ENCODE data around the gene HEPACAM.
"Not testable (repeated sequence)": the region's sequence is repeated elsewhere in the genome, so short reads cannot be mapped to it uniquely, and the experiment has no call there.

The HEPACAM gene

DNA sequence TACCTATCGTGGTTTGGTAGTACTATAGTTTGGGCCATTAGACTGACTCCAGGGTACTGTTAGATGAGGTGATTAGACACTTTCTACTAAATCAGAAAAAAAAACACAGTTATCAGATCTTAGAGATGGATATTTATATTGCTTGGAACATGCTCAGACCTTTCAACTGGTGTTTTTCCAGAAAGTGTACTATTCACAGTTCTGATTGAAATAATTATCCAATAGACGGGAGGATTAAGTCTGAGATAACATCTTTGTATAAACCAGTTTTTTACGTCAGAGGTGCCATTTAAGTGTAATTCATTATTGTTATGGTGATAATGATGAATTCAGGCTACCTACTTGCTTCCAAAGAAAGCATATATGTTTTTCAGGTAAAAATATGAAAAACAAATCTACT lies 40.7 kb upstream of the HEPACAM start:
- no peak for DNase-seq (ENCODE audit: insufficient read length, low spot score)
- TF ChIP-seq, protein P1, sequence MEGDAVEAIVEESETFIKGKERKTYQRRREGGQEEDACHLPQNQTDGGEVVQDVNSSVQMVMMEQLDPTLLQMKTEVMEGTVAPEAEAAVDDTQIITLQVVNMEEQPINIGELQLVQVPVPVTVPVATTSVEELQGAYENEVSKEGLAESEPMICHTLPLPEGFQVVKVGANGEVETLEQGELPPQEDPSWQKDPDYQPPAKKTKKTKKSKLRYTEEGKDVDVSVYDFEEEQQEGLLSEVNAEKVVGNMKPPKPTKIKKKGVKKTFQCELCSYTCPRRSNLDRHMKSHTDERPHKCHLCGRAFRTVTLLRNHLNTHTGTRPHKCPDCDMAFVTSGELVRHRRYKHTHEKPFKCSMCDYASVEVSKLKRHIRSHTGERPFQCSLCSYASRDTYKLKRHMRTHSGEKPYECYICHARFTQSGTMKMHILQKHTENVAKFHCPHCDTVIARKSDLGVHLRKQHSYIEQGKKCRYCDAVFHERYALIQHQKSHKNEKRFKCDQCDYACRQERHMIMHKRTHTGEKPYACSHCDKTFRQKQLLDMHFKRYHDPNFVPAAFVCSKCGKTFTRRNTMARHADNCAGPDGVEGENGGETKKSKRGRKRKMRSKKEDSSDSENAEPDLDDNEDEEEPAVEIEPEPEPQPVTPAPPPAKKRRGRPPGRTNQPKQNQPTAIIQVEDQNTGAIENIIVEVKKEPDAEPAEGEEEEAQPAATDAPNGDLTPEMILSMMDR (IDR thresholded peaks at IDR 0.05; ENCODE audit: insufficient read depth, missing control alignments), result no peak
- FAIRE-seq, result no peak

DNA sequence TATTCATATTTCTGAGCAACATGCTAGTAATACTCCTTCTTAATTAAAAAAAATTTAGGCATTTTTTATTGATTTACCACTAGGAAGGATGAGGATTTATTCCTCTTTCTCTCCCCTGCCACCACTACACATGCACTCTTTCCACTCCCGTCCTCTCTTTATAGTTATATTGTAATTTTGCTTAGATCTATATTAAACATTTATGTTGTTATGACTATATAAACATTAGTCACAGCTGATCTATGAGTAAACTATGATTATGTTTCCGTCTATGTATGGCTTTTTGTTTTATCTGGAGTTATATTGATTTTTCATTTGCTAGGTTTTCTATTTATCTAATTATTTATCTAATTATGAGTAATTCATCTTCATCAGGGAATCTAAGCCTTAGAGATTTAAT lies 36.0 kb upstream of the HEPACAM start:
- DNase-seq (ENCODE audit: insufficient read length, low spot score), result no peak
- no peak for FAIRE-seq
- TF ChIP-seq, protein P1 (IDR thresholded peaks at IDR 0.05; ENCODE audit: insufficient read depth, missing control alignments), result no peak

DNA sequence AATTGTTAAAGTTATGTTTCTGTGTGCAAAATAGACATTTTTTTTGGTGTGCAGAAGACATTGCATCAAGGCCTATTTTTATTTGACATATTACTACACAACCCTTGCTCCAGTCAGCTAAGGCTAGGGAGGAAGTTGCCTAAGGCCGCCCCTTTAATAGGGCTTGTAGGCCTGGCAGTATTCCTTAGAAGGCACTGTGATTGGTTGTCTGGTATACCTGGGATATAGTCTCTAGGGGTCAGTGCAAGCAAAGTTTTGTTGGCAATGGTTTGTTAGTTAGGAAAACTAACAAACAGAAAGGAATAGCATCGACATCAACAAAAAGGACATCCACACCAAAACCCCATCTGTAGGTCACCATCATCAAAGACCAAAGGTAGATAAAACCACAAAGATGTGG lies 35.1 kb upstream of the HEPACAM start:
- FAIRE-seq, result no peak
- TF ChIP-seq, protein P1 (IDR thresholded peaks at IDR 0.05; ENCODE audit: insufficient read depth, missing control alignments), result no peak
- no peak for DNase-seq (ENCODE audit: insufficient read length, low spot score)

DNA sequence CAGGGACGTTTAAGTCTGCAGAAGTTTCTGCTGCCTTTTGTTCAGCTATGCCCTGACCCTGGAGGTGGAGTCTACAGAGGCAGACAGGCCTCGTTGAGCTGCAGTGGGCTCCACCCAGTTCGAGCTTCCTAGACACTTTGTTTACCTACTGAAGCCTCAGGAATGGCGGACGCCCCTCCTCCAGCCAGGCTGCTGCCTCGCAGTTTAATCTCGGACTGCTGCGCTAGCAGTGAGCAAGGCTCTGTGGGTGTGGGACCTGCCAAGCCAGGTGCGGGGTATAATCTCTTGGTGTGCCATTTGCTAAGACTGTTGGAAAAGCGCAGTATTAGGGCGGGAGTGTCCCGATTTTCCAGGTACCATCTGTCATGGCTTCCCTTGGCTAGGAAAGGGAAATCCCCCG lies 32.4 kb upstream of the HEPACAM start:
- FAIRE-seq; DNase-seq (ENCODE audit: insufficient read length, low spot score): not testable (repeated sequence)

DNA sequence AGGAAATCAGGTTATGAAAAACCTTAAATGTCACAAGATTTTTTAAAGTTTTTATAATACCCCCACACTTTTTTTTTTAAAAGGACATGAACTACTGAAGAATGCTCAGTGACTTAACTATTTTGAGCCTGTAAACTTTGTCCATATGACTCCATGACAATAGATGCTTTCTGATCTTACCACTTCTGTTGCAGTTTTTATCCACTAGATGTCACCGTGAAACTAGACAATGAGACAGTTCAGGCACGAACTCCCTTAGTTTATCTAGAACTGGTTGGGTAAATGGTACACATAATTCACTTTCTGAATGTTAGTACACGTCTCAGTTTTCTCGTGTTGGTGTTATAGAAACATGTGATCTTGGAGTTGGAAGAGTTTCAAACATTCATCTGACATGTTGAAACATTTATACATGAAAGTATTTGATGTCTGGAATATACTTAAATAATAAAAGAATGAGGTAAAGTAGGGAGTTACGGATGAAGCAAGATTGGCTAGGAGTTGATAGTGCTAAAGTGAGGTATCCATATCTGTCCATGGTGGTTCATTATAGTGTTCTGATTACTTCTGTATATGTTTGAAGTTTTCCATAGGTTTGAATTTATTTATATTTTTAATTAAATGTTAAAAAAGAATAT lies 26.2 kb upstream of the HEPACAM start:
- peak; percentile 88 for FAIRE-seq
- TF ChIP-seq, protein P1 (IDR thresholded peaks at IDR 0.05; ENCODE audit: insufficient read depth, missing control alignments), result peak; percentile 82
- DNase-seq (ENCODE audit: insufficient read length, low spot score), result peak; percentile 22

DNA sequence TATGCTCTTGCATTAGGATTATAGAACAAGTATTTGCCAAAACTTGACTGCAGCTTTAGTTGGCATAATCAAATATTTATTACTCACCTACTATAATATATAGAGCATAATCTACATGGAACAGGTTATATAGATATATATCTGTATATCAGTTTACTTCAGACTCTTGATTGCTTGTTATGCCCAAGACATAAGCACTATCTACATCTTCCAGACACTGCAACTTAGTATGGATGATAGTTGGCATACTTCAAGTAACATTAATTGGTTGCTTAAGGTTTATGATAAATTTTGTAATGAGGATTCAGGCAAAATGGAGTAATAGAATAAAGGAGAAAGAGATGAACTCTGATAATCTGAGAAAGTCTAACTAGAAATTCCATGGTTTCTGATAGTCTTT lies 19.2 kb upstream of the HEPACAM start:
- no peak for FAIRE-seq
- no peak for DNase-seq (ENCODE audit: insufficient read length, low spot score)

DNA sequence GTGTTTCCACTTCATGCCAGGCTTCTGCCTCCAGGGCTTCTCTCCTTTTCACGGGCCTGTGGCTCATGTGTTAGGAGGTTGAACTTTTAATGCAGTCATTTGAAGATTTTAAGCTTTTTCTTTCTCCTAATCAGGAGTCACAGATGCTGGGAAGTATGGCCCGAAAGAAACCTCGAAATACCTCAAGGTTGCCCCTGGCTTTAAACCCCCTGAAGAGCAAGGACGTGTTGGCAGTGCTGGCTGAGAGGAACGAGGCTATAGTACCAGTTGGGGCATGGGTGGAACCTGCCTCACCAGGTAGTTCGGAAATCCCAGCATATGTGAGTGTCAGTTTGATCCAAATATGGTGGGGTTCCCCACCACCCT lies 18.7 kb upstream of the HEPACAM start:
- TF ChIP-seq, protein P1 (IDR thresholded peaks at IDR 0.05; ENCODE audit: insufficient read depth, missing control alignments), result no peak
- FAIRE-seq (no peak), DNase-seq (ENCODE audit: insufficient read length, low spot score) (no peak)

More for the DNA sequence above, 19.2 kb upstream of the HEPACAM start:
- TF ChIP-seq, protein P1 (IDR thresholded peaks at IDR 0.05; ENCODE audit: insufficient read depth, missing control alignments), result no peak
